K562 (cell line): ENCODE measurements around the gene LMNA. TPM values are rescaled to one million over a fixed set of nuclear protein-coding genes. Genes with fewer than 3 reads are reported as not detected.

Experiments
- CHD4 ChIP-seq: fragments of 200-600 bp; sonication (generic); IDR thresholded peaks from 3 replicates; pipeline ENCODE4 v1.6.1; 2012; ENCODE audit warnings: low read depth, mild to moderate bottlenecking, mixed read lengths, low read length, inconsistent platforms; ENCODE audit not compliant: insufficient read depth, insufficient replicate concordance, poor library complexity, severe bottlenecking
- EP400 ChIP-seq: fragments of 450-650 bp; IDR thresholded peaks from 2 replicates; pipeline ENCODE4 v1.6.1; 2017; ENCODE audit warnings: antibody characterized with exemption, mild to moderate bottlenecking, moderate library complexity
- ETS2 ChIP-seq: IDR thresholded peaks from 2 replicates; pipeline ENCODE4 v1.6.1; 2016; ENCODE audit warnings: borderline replicate concordance, missing genetic modification characterization, mild to moderate bottlenecking, moderate library complexity, missing compliant biosample characterization; ENCODE audit not compliant: poor library complexity, severe bottlenecking
- NCOA6 ChIP-seq: fragments of 450-650 bp; IDR thresholded peaks from 2 replicates; pipeline ENCODE4 v1.6.1; 2017; ENCODE audit warnings: mild to moderate bottlenecking
- POU5F1 ChIP-seq: fragments of 150-350 bp; IDR thresholded peaks from 2 replicates; pipeline ENCODE4 v1.6.1; 2014; ENCODE audit warnings: borderline replicate concordance, low read length, low read depth, mild to moderate bottlenecking; ENCODE audit not compliant: partially characterized antibody
- RB1 ChIP-seq: fragments of 450-650 bp; IDR thresholded peaks from 2 replicates; pipeline ENCODE4 v1.6.1; 2017; ENCODE audit warnings: low read depth, mild to moderate bottlenecking
- ZNF134 ChIP-seq: fragments of 250-450 bp; sonication (Bioruptor Pico); conservative IDR thresholded peaks from 2 replicates; pipeline ENCODE4 v1.4.0; 2020
- ZNF146 ChIP-seq: IDR thresholded peaks from one replicate; pipeline ENCODE4 v1.6.1; 2018; ENCODE audit warnings: missing compliant biosample characterization; ENCODE audit not compliant: unreplicated experiment
- ZNF589 ChIP-seq: fragments of 200-800 bp; sonication (Bioruptor generic); IDR thresholded peaks from 2 replicates; pipeline ENCODE4 v1.6.1; 2016; ENCODE audit warnings: low read depth, missing genetic modification characterization, missing compliant biosample characterization
- polyA plus RNA-seq, 8 experiments: library from polyadenylated mRNA; depleted of rRNA in 4 of 8; stranded (reverse) in 5 of 8; unstranded in 3 of 8; fragments of >200 nt; fragmentation: Nextera tagmentation in 2 of 8; fragmentation: Illumina TruSeq in 1 of 8; extraction: Ambion mirVana in 2 of 8; extraction: Trizol in 1 of 8; gene quantifications; 2 replicates each; pipeline versions ENCODE4 v1.2.1 to v1.2.3, GENCODE V29; 2011 to 2014; ENCODE audit warnings: inconsistent platforms in 1 of 8, missing spikeins in 1 of 8
- total RNA-seq, 7 experiments: library from RNA; depleted of rRNA in 6 of 7; stranded (reverse); fragments of >200 nt in 6 of 7; fragmentation: Illumina TruSeq in 2 of 7; extraction: Trizol in 2 of 7; gene quantifications; 2 replicates each; pipeline versions ENCODE4 v1.2.1 to v1.2.3, GENCODE V29; 2011 to 2021; ENCODE audit warnings: low replicate concordance in 1 of 7
- TF ChIP-seq, protein P1 (sequence below), 2 experiments: fragments of 200-800 bp in 1 of 2; sonication (Bioruptor generic) in 1 of 2; sonication (generic) in 1 of 2; formaldehyde crosslinking in 1 of 2; IDR thresholded peaks in 1 of 2; conservative IDR thresholded peaks in 1 of 2; 2 replicates each; pipeline versions ENCODE4 v1.5.0 to v1.6.1; 2016 to 2020; ENCODE audit warnings: missing compliant biosample characterization in 1 of 2, missing genetic modification characterization in 1 of 2, missing genetic modification reagents in 1 of 2
- TF ChIP-seq, protein P2 (sequence below): fragments of 200-600 bp; sonication (generic); IDR thresholded peaks from one replicate; pipeline ENCODE4 v1.6.1; 2012; ENCODE audit warnings: mild to moderate bottlenecking, low read depth, low read length, inconsistent platforms
- TF ChIP-seq, protein P3 (sequence below): fragments of 450-650 bp; formaldehyde crosslinking; IDR thresholded peaks from 2 replicates; pipeline ENCODE4 v1.4.0; 2020; ENCODE audit warnings: mild to moderate bottlenecking, moderate library complexity

Gene LMNA
- total and polyA plus RNA-seq, 9 of the 15 experiments (the other 6 are each of a cell fraction or from before 2014, with no cell fraction given): 1.00 to 347 (median 88.2) TPM

DNA sequence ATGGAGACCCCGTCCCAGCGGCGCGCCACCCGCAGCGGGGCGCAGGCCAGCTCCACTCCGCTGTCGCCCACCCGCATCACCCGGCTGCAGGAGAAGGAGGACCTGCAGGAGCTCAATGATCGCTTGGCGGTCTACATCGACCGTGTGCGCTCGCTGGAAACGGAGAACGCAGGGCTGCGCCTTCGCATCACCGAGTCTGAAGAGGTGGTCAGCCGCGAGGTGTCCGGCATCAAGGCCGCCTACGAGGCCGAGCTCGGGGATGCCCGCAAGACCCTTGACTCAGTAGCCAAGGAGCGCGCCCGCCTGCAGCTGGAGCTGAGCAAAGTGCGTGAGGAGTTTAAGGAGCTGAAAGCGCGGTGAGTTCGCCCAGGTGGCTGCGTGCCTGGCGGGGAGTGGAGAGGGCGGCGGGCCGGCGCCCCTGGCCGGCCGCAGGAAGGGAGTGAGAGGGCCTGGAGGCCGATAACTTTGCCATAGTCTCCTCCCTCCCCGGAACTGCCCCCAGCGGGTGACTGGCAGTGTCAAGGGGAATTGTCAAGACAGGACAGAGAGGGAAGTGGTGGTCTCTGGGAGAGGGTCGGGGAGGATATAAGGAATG lies 505 bp downstream of the LMNA start (continued):
- TF ChIP-seq ZNF134 (CRISPR knock-in tag): no peak
- no peak for TF ChIP-seq ZNF589
- TF ChIP-seq, protein P1, sequence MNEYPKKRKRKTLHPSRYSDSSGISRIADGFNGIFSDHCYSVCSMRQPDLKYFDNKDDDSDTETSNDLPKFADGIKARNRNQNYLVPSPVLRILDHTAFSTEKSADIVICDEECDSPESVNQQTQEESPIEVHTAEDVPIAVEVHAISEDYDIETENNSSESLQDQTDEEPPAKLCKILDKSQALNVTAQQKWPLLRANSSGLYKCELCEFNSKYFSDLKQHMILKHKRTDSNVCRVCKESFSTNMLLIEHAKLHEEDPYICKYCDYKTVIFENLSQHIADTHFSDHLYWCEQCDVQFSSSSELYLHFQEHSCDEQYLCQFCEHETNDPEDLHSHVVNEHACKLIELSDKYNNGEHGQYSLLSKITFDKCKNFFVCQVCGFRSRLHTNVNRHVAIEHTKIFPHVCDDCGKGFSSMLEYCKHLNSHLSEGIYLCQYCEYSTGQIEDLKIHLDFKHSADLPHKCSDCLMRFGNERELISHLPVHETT (CRISPR knock-in tag; conservative IDR thresholded peaks at IDR 0.05 in 1 of 2, IDR thresholded peaks at IDR 0.05 in 1 of 2): no peak
- TF ChIP-seq, protein P2, sequence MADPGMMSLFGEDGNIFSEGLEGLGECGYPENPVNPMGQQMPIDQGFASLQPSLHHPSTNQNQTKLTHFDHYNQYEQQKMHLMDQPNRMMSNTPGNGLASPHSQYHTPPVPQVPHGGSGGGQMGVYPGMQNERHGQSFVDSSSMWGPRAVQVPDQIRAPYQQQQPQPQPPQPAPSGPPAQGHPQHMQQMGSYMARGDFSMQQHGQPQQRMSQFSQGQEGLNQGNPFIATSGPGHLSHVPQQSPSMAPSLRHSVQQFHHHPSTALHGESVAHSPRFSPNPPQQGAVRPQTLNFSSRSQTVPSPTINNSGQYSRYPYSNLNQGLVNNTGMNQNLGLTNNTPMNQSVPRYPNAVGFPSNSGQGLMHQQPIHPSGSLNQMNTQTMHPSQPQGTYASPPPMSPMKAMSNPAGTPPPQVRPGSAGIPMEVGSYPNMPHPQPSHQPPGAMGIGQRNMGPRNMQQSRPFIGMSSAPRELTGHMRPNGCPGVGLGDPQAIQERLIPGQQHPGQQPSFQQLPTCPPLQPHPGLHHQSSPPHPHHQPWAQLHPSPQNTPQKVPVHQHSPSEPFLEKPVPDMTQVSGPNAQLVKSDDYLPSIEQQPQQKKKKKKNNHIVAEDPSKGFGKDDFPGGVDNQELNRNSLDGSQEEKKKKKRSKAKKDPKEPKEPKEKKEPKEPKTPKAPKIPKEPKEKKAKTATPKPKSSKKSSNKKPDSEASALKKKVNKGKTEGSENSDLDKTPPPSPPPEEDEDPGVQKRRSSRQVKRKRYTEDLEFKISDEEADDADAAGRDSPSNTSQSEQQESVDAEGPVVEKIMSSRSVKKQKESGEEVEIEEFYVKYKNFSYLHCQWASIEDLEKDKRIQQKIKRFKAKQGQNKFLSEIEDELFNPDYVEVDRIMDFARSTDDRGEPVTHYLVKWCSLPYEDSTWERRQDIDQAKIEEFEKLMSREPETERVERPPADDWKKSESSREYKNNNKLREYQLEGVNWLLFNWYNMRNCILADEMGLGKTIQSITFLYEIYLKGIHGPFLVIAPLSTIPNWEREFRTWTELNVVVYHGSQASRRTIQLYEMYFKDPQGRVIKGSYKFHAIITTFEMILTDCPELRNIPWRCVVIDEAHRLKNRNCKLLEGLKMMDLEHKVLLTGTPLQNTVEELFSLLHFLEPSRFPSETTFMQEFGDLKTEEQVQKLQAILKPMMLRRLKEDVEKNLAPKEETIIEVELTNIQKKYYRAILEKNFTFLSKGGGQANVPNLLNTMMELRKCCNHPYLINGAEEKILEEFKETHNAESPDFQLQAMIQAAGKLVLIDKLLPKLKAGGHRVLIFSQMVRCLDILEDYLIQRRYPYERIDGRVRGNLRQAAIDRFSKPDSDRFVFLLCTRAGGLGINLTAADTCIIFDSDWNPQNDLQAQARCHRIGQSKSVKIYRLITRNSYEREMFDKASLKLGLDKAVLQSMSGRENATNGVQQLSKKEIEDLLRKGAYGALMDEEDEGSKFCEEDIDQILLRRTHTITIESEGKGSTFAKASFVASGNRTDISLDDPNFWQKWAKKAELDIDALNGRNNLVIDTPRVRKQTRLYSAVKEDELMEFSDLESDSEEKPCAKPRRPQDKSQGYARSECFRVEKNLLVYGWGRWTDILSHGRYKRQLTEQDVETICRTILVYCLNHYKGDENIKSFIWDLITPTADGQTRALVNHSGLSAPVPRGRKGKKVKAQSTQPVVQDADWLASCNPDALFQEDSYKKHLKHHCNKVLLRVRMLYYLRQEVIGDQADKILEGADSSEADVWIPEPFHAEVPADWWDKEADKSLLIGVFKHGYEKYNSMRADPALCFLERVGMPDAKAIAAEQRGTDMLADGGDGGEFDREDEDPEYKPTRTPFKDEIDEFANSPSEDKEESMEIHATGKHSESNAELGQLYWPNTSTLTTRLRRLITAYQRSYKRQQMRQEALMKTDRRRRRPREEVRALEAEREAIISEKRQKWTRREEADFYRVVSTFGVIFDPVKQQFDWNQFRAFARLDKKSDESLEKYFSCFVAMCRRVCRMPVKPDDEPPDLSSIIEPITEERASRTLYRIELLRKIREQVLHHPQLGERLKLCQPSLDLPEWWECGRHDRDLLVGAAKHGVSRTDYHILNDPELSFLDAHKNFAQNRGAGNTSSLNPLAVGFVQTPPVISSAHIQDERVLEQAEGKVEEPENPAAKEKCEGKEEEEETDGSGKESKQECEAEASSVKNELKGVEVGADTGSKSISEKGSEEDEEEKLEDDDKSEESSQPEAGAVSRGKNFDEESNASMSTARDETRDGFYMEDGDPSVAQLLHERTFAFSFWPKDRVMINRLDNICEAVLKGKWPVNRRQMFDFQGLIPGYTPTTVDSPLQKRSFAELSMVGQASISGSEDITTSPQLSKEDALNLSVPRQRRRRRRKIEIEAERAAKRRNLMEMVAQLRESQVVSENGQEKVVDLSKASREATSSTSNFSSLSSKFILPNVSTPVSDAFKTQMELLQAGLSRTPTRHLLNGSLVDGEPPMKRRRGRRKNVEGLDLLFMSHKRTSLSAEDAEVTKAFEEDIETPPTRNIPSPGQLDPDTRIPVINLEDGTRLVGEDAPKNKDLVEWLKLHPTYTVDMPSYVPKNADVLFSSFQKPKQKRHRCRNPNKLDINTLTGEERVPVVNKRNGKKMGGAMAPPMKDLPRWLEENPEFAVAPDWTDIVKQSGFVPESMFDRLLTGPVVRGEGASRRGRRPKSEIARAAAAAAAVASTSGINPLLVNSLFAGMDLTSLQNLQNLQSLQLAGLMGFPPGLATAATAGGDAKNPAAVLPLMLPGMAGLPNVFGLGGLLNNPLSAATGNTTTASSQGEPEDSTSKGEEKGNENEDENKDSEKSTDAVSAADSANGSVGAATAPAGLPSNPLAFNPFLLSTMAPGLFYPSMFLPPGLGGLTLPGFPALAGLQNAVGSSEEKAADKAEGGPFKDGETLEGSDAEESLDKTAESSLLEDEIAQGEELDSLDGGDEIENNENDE: no peak
- TF ChIP-seq, protein P3, sequence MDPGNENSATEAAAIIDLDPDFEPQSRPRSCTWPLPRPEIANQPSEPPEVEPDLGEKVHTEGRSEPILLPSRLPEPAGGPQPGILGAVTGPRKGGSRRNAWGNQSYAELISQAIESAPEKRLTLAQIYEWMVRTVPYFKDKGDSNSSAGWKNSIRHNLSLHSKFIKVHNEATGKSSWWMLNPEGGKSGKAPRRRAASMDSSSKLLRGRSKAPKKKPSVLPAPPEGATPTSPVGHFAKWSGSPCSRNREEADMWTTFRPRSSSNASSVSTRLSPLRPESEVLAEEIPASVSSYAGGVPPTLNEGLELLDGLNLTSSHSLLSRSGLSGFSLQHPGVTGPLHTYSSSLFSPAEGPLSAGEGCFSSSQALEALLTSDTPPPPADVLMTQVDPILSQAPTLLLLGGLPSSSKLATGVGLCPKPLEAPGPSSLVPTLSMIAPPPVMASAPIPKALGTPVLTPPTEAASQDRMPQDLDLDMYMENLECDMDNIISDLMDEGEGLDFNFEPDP (CRISPR knock-in tag): no peak
- no peak for TF ChIP-seq RB1
- TF ChIP-seq ZNF146 (CRISPR knock-in tag): no peak
- no peak for TF ChIP-seq EP400
- TF ChIP-seq POU5F1: no peak
- TF ChIP-seq CHD4: no peak
- TF ChIP-seq ETS2 (tag): no peak
- TF ChIP-seq NCOA6: no peak
